Measurements from ENCODE around the gene KRTAP9-6. TPM values are rescaled to one million over a fixed set of nuclear protein-coding genes. Genes with fewer than 3 reads are reported as not detected.

Gene KRTAP9-6
- total and polyA plus RNA-seq, 9 of the 15 experiments (the other 6 are each of a cell fraction or from before 2014, with no cell fraction given): not detected

GRCh38 chr17:41296846-41297245 is 31.7 kb downstream of the KRTAP9-6 start:
- no peak overlapping the region for H3K27ac ChIP-seq (ENCODE audit: extremely low read depth, low read depth, low read length)
- ATAC-seq (no peak), FAIRE-seq (no peak), DNase-seq (ENCODE audit: extremely low read depth in 1 of 4, low spot score in 3 of 4) (no peak)
- no peak overlapping the region for H2AFZ ChIP-seq (ENCODE audit: low read depth, low read length)
- intact Hi-C loops (cut with micrococcal nuclease) (no loop called here), in situ Hi-C loops (cut with MboI) (loop anchor here (5.0 kb wide), 1 partner anchor 55 kb away; no protein-coding TSS in a partner anchor)
- no peaks in the 10 kb centered on the region for H3K36me3 ChIP-seq (ENCODE audit: control insufficient read depth, insufficient read depth, low read length)
- H3K9me3 ChIP-seq (replicated peaks; ENCODE audit: control insufficient read depth, insufficient read depth, low read depth, low read length): no peaks in the 10 kb centered on the region
- no peak overlapping the region for H3K4me2 ChIP-seq (ENCODE audit: insufficient read depth, low read length)
- H3K79me2 ChIP-seq (ENCODE audit: control insufficient read depth, insufficient read depth, low read length): no peaks in the 10 kb centered on the region
- H3K27me3 ChIP-seq (ENCODE audit: control insufficient read depth in 2 of 2, insufficient read depth in 2 of 2, low read length in 2 of 2): peaks cover 0 to 15% of the 10 kb centered on the region in 2 experiments; a peak in 1 of 5 replicates
- ChIA-PET POLR2A (no interaction called here), CTCF (ENCODE audit: low intra/inter-chr PET ratio) (no interaction called here)
- BruUV-seq (replicated peaks): no TSS peak
- WGBS (ENCODE audit: insufficient coverage, low coverage, missing lambda C conversion rate): 0% methylated on average over 1 of the region's 1 CpG
- H3K9me1 ChIP-seq (ENCODE audit: control insufficient read depth, insufficient read depth, low read length): no peaks in the 10 kb centered on the region
- H3K9ac ChIP-seq (ENCODE audit: insufficient read depth in 1 of 2, low read depth in 2 of 2, low read length in 2 of 2): no peak overlapping the region
- TF ChIP-seq ZNF175 (CRISPR knock-in tag; IDR thresholded peaks at IDR 0.05; ENCODE audit: low read depth): no peak
- H3K4me1 ChIP-seq (replicated peaks in 1 of 2; ENCODE audit: control insufficient read depth in 2 of 2, insufficient read depth in 2 of 2, low read length in 2 of 2): no peaks in the 10 kb centered on the region
- H3K4me3 ChIP-seq: no peak overlapping the region
- H4K20me1 ChIP-seq (replicated peaks; ENCODE audit: control insufficient read depth, insufficient read depth, low read length): no peaks in the 10 kb centered on the region

GRCh38 chr17:41298458-41299135 is 33.4 kb downstream of the KRTAP9-6 start:
- H3K36me3 ChIP-seq (ENCODE audit: control insufficient read depth, insufficient read depth, low read length): no peaks in the 10 kb centered on the region
- no peaks in the 10 kb centered on the region for H3K4me1 ChIP-seq (replicated peaks in 1 of 2; ENCODE audit: control insufficient read depth in 2 of 2, insufficient read depth in 2 of 2, low read length in 2 of 2)
- DNase-seq (ENCODE audit: extremely low read depth in 1 of 4, low spot score in 3 of 4) (no peak), FAIRE-seq (no peak), ATAC-seq (no peak)
- no peaks in the 10 kb centered on the region for H3K9me3 ChIP-seq (replicated peaks; ENCODE audit: control insufficient read depth, insufficient read depth, low read depth, low read length)
- H3K4me3 ChIP-seq: no peak overlapping the region
- 2% methylated on average over 20 of the region's 20 CpGs for WGBS (ENCODE audit: insufficient coverage, low coverage, missing lambda C conversion rate)
- H4K20me1 ChIP-seq (replicated peaks; ENCODE audit: control insufficient read depth, insufficient read depth, low read length): no peaks in the 10 kb centered on the region
- ChIA-PET CTCF (ENCODE audit: low intra/inter-chr PET ratio) (no interaction called here), POLR2A (no interaction called here)
- no peak overlapping the region for H3K9ac ChIP-seq (ENCODE audit: insufficient read depth in 1 of 2, low read depth in 2 of 2, low read length in 2 of 2)
- intact Hi-C loops (cut with micrococcal nuclease): no loop called here
- peaks cover 0 to 27% of the 10 kb centered on the region in 2 experiments; a peak in 2 of 5 replicates for H3K27me3 ChIP-seq (ENCODE audit: control insufficient read depth in 2 of 2, insufficient read depth in 2 of 2, low read length in 2 of 2)
- no peaks in the 10 kb centered on the region for H3K79me2 ChIP-seq (ENCODE audit: control insufficient read depth, insufficient read depth, low read length)
- in situ Hi-C loops (cut with MboI): loop anchor here (5.0 kb wide), 1 partner anchor 56 kb away; no protein-coding TSS in a partner anchor
- BruUV-seq (replicated peaks): no TSS peak
- no peak overlapping the region for H2AFZ ChIP-seq (ENCODE audit: low read depth, low read length)
- TF ChIP-seq NCOA6 (IDR thresholded peaks at IDR 0.05) (no peak), CREBBP (IDR thresholded peaks at IDR 0.05; ENCODE audit: low read depth, low read length) (no peak), CTCF (IDR thresholded peaks at IDR 0.05 in 2 of 3, conservative IDR thresholded peaks at IDR 0.05 in 1 of 3; ENCODE audit: insufficient read depth in 2 of 3, low read depth in 1 of 3, low read length in 3 of 3) (0 out of 6 replicates have a peak, but pooled peaks of 2 of the 3 experiments have one; percentile 2 to 15), NELFE (IDR thresholded peaks at IDR 0.05; ENCODE audit: insufficient read depth, insufficient read length) (no peak), ELK1 (CRISPR knock-in tag; IDR thresholded peaks at IDR 0.05) (no peak), JUN (IDR thresholded peaks at IDR 0.05; ENCODE audit: borderline replicate concordance, low read depth, low read length) (no peak), JUN (CRISPR knock-in tag; IDR thresholded peaks at IDR 0.05; ENCODE audit: borderline replicate concordance) (no peak), GATA2 (CRISPR knock-in tag; IDR thresholded peaks at IDR 0.05) (no peak), TARDBP (IDR thresholded peaks at IDR 0.05) (no peak)
- H3K9me1 ChIP-seq (ENCODE audit: control insufficient read depth, insufficient read depth, low read length): no peaks in the 10 kb centered on the region
- H3K4me2 ChIP-seq (ENCODE audit: insufficient read depth, low read length): no peak overlapping the region
- no peak overlapping the region for H3K27ac ChIP-seq (ENCODE audit: extremely low read depth, low read depth, low read length)
